IPS-NIHi7 (cell line): ENCODE measurements around the gene MGLL.

Source experiments
- DNase-seq: peaks from one replicate; pipeline ENCODE4 v3.0.0; 2012; ENCODE audit warnings: mixed read lengths; ENCODE audit errors: extremely low spot score

The MGLL gene

DNA sequence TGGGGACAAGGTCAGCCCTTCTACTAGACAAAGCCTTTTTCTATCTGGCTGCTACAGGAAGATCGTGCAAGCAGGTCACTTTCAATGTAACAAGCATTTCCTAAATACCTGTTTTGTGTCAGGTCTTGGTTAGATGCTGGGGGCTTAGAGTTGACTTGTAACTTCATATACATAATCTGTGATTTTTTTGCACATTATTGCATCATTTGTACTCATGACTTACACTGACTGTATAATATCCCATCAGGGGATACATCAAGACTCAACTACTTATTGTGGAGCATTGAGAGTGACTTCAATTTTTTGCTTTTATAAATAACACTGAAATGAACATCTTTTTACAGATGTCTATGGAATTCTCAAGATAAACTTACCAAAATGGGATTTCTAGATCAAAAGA lies 80.6 kb downstream of the MGLL start:
- DNase-seq = no peak

DNA sequence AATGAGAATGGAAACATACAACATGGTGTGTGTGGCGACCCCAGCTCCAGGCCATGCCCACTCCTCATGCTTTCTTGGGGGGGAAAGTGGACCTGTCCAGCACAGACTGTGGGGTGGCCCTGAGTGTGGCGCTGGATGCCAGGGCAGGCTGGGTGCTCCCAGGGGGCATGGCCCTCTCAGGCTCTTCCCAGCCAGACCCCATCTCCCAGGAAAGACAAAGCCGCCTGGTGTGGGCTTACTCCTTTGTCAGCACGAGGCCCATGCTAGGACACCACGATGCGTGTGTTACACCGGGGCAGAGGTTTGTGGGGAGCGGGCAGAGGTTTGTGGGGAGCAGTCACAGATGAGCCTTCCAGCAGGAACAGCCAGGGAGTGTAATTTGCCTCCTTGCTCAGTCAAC lies 81.1 kb downstream of the MGLL start:
- no peak for DNase-seq

DNA sequence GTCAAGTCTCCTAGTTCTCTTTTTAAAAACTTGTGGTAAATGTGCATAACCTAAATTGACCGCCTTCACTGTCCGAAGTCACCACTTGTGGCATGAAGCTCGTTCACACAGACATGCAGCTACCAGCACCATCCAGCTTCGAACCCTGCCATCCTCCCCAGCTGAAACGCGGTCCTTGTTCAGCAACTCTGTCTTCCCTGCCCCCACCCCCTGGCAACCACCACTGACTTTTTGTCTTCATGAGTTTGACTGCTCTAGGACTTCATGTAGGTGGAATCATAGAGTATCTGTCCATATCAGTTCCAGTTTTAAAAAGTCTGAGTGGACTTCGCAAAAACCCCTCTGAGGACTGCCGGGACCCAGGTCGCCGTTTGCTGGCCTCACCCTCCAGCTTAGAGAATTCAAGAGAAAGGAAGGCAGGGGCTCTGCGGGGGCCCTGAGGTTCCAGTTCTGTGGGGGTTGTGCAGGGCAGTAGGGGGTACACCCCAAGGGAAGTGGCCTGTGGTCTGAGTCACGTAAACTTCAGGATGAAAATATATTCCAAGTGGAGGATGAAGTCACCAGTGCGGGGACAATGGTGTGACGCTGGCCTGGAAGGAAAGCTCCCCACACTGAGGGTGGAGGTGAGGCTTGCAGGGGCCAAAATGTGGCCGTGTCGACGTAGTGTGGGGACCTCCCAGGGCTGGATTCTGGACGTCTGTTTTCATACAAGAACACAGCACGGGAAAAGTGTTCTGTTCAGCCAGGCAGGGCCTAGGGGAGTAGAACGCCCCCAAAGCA lies 82.0 kb downstream of the MGLL start:
- DNase-seq = no peak

DNA sequence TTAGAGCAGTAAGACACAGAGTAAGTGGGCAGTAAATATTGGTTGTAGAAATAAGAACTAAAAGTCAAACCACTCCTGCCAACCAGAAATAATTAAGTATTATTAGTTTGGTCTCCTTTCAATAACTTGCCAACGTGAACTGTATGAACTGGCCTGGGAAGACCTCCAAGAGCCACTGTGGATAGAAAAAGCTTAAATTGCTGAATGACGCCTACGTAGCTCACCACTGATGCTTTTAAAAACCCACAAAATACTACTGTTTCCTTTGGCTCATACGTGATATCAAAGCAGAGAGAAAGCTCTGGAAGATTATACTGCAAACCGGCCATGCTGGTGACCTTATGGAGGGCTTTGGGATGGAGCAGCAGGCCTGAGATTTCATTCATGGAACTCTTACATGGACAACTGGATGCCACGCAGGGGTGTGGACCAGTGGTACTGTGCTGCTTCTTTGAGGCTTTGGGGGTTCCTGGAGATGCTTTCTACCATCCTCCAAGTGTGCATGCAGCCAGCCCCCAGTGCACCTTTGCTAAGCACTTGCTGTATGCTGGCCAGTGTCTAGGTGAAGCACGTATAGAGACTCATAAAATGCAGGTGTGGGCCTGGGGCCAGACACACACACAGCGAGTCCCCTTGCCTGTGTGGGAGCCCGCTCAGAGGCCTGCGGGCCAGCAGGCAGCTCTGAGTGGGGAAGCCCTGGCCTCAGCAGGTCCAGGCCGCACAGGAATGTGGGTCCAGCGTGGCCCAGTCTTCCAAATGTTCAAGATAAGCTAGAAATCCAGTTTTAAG lies 82.8 kb downstream of the MGLL start:
- DNase-seq = no peak

DNA sequence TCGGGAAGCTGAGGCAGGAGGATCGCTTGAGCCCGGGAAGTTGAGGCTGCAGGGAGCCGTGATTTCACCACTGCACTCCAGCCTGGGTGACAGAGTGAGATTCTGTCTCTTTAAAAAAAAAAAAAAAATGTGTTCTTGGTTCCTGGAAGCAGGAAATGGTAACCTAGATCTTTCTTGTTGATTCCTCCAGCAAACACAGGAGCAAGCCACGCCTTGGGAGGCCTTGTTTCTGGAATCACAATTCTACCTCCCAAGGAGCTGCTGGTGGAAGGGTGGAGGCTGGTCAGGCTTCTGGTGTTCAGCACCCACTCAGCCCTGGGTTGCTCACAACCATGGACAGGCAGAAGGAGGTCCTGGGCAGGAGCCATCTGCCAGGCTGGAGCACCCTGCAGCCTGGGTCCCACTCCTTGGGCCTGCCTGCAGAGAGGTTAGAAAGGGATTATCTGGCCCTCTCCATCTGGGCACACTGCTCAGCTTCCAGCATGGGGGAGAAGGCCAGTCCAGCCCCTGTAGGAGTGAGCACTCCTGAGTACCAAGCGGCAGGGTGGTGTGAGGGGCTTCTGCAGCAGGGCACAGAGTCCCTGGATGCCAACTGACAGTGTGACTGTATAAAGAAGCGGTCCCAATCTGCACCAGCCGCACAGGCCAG lies 84.0 kb downstream of the MGLL start:
- no peak for DNase-seq

DNA sequence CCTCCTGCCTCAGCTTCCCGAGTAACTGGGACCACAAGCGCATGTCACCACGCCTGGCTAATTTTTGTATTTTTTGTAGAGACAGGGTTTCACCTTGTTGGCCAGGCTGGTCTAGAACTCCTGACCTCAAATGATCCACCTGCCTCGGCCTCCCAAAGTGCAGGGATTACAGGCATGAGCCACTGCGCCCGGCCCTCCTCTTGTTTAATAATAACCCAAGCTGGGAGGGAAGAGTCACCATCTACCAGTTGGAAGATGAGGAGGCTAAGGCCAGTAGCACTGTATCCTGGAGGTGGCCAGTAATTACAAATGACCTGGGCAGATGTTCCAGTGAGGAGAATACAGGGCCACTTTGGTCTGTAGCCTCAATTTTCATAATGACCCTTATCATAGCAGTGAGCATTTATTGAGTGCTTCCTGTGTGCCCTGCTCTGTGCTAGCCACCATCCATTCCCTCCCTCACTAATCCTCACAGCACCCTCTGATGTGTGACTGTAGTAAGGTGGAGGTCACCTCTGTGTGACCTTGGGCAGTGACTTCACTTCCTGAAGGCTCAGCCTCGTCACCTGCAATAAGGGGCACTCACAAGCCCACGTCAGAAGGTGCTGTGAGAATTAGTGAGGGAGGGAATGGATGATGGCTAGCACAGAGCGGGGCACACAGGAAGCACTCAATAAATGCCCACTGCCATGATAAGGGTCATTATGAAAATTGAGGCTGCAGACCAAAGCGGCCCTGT lies 85.3 kb downstream of the MGLL start:
- no peak for DNase-seq

DNA sequence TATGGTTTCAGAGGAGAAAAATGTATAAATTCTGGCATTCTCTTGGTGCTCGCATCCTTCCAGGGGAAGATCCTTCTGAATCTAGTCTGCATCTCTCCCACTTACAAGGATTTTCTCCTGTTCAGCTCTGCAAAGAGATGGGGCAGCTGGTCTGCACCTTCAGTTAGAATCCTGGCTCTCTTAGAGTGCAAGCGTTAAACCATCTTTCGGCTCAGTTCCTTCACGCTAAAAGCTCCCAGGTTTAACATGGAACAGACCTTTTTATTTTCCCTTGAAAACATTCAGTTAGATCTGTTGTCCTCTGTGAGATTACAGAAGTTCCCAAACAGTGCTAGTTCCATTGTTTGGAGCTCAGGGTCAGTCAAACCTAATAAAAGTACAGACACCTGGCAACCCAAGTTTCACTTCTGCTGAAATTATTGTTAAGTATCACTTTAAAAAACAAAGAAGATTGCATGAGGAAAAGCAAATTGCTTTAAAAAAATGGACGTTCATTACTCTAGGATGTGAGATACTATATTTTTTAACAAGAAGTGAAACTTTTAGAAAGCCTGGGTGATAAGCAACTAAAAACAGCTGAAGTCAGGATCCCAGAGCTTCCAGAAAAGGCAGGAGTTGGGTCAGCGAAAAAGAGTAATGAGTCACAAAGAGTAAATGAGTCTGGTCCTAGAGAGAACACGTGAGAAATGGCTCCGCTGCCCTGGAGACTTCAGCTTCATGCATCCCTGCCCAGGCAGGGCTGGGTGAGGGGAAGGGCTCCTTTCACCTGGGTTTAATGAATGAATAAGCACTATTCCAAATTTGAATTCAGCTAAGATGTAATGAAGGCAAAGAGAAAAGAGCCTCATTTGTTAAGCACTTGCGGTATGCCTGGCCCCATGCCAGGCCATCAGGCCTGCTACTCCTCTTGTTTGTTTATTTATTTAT lies 86.3 kb downstream of the MGLL start:
- DNase-seq = no peak

DNA sequence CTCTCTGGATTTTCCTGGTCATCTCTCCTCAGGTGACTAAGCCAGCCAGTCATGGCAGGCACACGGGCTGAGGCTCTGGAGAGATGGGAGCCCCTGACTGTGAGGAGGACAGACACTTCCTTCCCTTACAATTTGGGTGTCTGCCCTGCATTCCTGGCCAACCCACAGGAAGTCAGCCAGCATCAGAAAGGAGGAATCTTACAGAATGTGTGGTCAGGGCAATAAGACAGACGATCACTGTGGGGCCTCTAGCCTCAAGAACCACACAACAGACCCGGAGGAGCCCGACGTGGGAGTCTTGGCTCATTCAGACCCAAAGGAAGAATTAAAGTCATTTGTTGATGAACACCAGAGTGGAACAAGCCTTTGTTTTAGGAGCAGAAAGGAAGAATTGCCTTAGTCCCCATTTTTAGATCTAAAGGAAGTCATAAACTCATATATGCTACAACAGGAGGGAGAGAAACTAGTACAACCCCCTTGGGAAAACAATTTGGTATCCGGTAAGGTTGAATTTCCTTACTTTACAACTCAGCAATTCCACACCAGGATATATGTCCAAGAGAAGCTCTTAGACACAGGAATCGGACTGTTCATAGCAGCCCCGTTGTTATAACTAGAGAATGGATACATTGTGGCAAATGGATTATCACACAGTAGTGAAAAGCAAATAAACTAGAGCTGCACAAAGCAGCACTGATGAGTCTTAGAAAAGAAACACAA lies 87.4 kb downstream of the MGLL start:
- peak; percentile 38 for DNase-seq

DNA sequence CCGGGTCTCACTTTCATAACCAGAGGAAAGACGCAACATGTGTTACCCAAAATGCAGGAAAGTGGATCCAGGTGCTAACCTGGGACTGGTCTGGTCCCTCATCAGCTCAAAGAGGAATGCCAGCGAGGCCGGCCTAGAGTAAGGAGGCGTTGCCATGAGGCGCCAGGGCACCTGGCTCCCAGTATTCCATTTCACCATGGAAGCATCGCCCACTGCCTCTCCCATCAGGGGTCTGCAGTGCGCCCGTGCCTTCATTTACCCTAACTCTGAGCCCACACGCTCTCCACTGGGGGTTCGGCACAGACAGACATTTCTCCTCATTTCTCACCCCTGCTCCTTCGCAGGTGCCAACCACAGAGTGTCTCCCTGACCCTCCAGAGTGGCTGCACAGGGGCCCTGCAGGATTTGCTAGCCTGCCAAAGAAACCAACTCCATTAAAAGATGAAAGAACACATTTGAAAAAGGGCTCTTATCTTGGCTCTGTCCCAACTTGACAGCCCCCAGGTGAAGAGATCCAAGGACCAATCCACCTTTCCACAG lies 88.1 kb downstream of the MGLL start:
- DNase-seq = no peak

DNA sequence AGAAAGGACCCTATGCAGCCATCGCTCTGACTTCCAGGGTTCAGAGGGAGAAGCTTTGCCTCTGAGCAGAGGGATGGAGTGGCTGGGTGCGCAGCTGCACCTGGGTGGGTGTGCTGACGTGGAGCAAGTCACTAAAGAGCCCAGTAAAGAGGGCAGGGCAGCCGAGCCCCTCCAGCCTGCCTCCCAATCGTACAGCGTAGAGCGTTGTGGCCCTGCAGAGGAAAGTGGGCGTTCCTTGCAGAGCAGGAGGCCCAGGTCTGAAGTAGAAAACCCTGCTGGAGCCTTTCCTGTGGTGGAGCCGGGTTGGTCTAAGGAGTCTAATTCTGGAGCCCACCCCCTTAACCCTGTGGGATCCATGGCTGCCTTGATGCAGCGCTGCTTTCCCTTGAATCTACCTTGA lies 88.5 kb downstream of the MGLL start:
- no peak for DNase-seq

DNA sequence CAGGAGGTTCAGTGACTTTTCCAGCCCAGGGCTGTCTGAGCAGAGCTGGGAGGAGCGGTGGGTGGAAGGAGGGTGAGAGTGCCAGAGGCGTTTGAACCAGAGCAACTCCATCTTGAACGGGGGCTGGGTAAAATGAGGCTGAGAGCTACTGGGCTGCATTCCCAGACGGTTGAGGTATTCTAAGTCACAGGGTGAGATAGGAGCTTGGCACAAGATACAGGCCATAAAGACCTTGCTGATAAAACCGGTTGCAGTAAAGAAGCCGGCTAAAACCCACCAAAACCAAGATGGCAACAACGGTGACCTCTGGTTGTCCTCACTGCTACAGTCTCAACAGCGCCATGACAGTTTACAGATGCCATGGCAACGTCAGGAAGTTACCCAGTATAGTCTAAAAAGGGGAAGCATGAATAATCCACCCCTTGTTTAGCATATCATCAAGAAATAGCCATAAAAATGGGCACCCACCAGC lies 89.4 kb downstream of the MGLL start:
- no peak for DNase-seq

DNA sequence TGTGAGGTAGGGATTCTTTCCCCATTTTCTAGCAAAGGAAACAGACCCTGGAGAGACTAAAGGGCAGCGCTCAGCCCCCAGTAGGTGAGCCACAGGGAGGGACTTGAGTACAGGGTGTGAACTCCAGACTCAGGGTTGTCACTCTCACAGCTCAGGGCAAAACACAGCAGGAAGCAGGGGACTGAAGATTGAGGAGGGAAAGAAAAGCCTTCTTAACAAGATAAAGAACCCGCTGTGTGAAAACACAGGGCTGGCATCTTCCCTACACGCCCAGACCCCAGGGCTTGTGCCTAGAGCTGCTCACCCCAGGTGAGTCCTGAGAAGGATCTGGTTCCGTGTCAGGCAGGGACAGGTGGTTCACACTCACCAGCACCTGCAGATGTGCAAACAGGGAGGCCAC lies 90.0 kb downstream of the MGLL start:
- peak; percentile 63 for DNase-seq

DNA sequence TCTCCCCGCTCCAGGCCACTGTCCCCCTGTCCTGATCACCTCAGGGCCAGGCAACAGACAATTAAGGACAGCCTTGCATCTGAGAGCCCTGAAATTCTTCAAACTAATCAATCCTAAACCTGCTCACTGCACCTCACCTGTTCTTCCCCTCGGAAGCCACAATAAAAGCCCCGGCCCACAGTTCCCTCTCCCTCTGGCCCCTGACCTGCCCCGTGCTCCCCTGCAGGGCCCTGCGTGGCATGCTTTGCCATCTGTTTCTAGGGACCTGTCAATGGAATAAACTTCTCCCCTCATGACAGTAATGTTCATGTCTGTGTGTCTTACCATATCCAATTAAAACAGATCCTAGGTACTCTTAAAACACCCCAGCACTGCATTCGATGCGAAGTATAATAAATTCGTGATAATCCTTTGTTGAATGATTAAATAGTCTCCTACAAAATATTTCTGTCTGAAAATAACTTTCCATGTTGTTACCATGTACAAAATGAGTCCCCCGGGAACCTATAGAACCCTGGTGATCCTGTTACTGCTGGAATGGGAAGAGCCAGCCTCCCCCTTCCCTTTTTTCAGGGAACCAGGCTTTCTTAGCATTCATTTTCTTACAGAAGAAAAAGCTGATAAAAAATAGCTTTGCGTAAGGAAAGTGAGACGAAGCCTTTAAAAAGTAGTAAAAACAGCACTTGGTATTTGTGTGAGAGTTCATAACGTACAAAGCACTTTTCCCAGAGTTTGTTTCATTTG lies 90.6 kb downstream of the MGLL start:
- no peak for DNase-seq

DNA sequence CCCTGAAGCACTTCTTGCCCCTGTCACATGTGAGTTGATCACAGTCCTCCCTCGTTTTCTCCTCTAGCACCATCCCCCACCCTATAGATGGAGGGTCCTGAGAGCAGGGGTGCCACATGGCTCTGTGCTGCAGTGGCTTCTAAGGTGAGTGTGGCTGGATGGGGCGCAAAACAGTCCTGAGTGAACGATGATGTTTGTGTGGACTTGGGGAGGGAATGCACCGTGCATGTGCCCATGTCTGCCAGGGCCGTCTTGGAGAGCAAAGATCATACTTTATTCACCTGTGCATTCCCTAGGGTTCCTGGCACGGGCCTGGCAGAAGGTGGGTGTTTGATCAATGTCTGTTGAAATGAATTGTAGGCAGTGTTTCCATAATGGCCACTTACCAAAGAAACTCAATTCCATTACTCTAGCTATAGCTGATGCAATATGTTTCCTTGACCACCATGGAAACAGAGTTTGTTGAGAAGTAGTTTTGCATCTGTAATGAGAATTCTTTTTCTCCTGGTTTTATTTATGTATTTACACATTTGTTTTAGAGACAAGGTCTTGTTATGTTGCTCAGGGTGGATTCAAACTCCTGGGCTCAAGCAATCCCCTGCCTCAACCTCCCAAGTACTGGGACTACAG lies 91.5 kb downstream of the MGLL start:
- no peak for DNase-seq

DNA sequence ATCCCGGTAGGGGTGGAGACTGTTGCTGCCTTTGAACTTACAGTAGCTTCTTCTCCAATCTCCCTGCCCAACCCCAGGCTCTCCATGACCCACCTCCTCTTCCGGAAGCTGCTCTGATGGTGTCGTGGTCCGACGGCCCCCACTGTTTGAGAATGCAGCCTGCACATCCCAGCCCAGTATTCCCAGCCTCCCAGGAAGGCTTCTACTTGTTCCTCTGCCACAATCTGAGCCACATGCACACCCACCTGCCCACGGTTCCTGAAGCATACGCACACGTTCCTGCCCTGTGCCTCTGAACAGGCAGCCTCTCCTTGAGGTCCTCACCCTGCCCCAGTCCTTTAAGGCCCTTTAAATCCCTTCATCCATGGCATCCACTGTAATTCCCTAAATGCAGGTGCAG lies 92.1 kb downstream of the MGLL start:
- DNase-seq = no peak

DNA sequence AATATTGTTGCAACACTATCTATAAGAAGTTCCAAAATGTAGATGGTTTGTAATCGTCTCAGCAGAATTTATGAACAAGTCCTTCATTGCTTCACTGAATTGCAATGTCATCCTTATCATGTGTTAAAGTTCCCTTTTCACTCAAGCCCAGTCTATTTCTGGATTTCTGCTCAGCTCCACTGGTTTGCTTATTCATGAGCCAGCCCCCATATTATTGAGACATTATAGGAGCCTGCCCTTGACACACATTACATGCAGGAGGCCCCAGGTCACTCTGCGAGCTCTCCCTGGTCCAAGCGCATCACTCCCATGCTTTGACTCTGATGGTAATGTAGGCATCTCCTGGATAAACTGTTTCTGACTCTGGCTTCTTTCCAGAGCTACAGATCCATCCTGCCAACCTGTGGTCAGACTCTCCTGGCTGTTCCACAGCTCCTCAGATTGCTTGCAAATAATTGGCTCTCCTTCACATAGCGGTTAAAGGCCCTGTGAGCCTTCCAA lies 92.7 kb downstream of the MGLL start:
- DNase-seq = no peak

DNA sequence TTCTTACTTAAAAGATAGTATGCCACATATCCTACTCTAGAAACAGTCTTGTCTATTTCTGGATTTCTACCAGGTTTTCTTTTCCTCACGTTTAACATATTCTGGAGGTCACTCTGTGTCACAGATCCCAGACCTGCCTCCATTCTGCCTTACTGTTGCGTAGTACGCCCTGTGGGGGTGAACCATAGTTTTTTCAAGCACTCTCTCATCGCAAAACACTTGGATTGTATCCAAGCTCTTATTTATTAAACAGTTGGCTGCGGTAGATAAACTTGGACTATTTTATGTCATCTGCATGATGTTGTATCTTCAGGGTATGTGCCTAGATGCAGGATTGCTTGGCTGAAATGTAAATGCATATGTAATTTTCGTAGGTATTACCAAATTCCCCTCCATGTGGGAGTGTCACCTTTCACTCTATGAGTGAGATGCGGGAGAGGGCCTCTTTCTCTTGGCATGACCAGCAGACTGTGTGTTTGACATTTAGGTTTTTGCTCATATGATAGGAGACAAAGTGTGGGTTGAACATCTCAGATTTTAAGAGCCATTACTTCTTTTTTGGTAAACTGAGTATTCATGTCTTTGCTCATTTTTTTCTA lies 93.8 kb downstream of the MGLL start:
- DNase-seq = no peak

DNA sequence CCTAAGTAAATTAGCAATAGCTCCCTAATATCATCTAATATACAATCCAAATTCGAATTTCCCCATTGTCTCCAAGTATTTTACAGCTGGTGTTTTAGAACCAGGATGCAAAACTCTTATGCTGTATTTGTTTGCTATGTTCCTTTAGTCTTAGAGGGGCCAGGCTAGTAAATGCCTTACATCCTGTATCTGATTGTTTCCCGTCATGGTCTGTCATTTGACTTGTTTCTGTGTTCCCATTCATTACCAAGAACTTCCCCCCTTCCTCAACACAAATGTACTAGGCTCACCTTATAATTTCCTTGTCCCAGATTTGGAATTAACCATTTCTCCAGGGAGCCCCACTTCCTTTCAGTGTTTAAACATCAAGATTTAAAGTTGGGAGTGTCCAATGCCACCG lies 95.4 kb downstream of the MGLL start:
- no peak for DNase-seq
